Trophoblast cell (in vitro differentiated cells and primary cell): ENCODE data around the gene WNT3A.
"Not testable (repeated sequence)": the region's sequence is repeated elsewhere in the genome, so short reads cannot be mapped to it uniquely, and the experiment has no call there.

Source experiments
- DNase-seq, 2 donors: peaks; one replicate each; pipeline ENCODE4 v3.0.0-alpha.2; 2016
- H2AFZ ChIP-seq: 2 replicates; pipeline ENCODE4 v1.6.1; 2013; ENCODE audit warnings: low read length, moderate library complexity, mild to moderate bottlenecking; ENCODE audit not compliant: insufficient read depth, poor library complexity
- H2AK5ac ChIP-seq: 2 replicates; pipeline ENCODE4 v1.6.1; 2013; ENCODE audit warnings: mild to moderate bottlenecking, low read length
- H2BK120ac ChIP-seq: 2 replicates; pipeline ENCODE4 v1.6.1; 2013; ENCODE audit warnings: low read length, mild to moderate bottlenecking, moderate library complexity; ENCODE audit not compliant: insufficient read depth, poor library complexity
- H2BK12ac ChIP-seq: 2 replicates; pipeline ENCODE4 v1.6.1; 2013; ENCODE audit warnings: mild to moderate bottlenecking, low read length, moderate library complexity
- H2BK5ac ChIP-seq: 2 replicates; pipeline ENCODE4 v1.6.1; 2013; ENCODE audit warnings: low read length, low read depth, moderate library complexity, mild to moderate bottlenecking; ENCODE audit not compliant: poor library complexity
- H3K14ac ChIP-seq: 2 replicates; pipeline ENCODE4 v1.6.1; 2013; ENCODE audit warnings: mild to moderate bottlenecking, low read length
- H3K18ac ChIP-seq: 2 replicates; pipeline ENCODE4 v1.6.1; 2013; ENCODE audit warnings: mild to moderate bottlenecking, low read length
- H3K23ac ChIP-seq: 2 replicates; pipeline ENCODE4 v1.6.1; 2013; ENCODE audit warnings: low read length
- H3K27ac ChIP-seq: 2 replicates; pipeline ENCODE4 v1.5.1; 2013; ENCODE audit warnings: low read depth, mild to moderate bottlenecking, inconsistent platforms, low read length, moderate library complexity
- H3K27me3 ChIP-seq: 2 replicates; pipeline ENCODE4 v1.6.1; 2013; ENCODE audit warnings: inconsistent platforms, mild to moderate bottlenecking, low read length, moderate library complexity; ENCODE audit not compliant: insufficient read depth
- H3K36me3 ChIP-seq, 2 experiments: 1 replicate in 1 of 2; 2 replicates in 1 of 2; pipeline ENCODE4 v1.6.1; 2013; ENCODE audit warnings: low read length in 2 of 2, mild to moderate bottlenecking in 2 of 2, moderate library complexity in 1 of 2; ENCODE audit not compliant: insufficient read depth in 2 of 2, control insufficient read depth in 1 of 2
- H3K4ac ChIP-seq: 2 replicates; pipeline ENCODE4 v1.6.1; 2013; ENCODE audit warnings: low read depth, mild to moderate bottlenecking, low read length, moderate library complexity
- H3K4me1 ChIP-seq, 2 experiments: 1 replicate in 1 of 2; 2 replicates in 1 of 2; pipeline ENCODE4 v1.6.1; 2013; ENCODE audit warnings: low read length in 2 of 2, mild to moderate bottlenecking in 2 of 2, moderate library complexity in 1 of 2; ENCODE audit not compliant: insufficient read depth in 2 of 2, control insufficient read depth in 1 of 2
- H3K4me2 ChIP-seq: 2 replicates; pipeline ENCODE4 v1.6.1; 2013; ENCODE audit warnings: inconsistent platforms, mild to moderate bottlenecking, low read length, moderate library complexity
- H3K4me3 ChIP-seq: 2 replicates; pipeline ENCODE4 v1.5.1; 2013; ENCODE audit warnings: mild to moderate bottlenecking, low read depth, low read length, inconsistent platforms
- H3K79me1 ChIP-seq: one replicate; pipeline ENCODE4 v1.6.1; 2013; ENCODE audit warnings: low read length
- H3K79me2 ChIP-seq: 2 replicates; pipeline ENCODE4 v1.6.1; 2013; ENCODE audit warnings: low read length, mild to moderate bottlenecking; ENCODE audit not compliant: control insufficient read depth, insufficient read depth, poor library complexity
- H3K9ac ChIP-seq: 2 replicates; pipeline ENCODE4 v1.6.1; 2013; ENCODE audit warnings: mild to moderate bottlenecking, low read length
- H3K9me3 ChIP-seq: 2 replicates; pipeline ENCODE4 v1.6.1; 2013; ENCODE audit warnings: low read depth, mild to moderate bottlenecking, control low read depth, inconsistent platforms, low read length; ENCODE audit not compliant: insufficient read depth
- H4K12ac ChIP-seq: 2 replicates; pipeline ENCODE4 v1.6.1; 2013; ENCODE audit warnings: low read depth, mild to moderate bottlenecking, low read length, moderate library complexity
- H4K8ac ChIP-seq: 2 replicates; pipeline ENCODE4 v1.6.1; 2013; ENCODE audit warnings: low read depth, mild to moderate bottlenecking, low read length, moderate library complexity
- H4K91ac ChIP-seq: one replicate; pipeline ENCODE4 v1.6.1; 2013; ENCODE audit warnings: low read depth, mild to moderate bottlenecking, low read length, moderate library complexity
- WGBS: extraction: QIAGEN DNeasy Blood & Tissue Kit; methylation state at CpG from one replicate; pipeline ENCODE4 v1.1.7; 2013; ENCODE audit warnings: missing lambda C conversion rate; ENCODE audit not compliant: insufficient read length, insufficient coverage; ENCODE audit errors: extremely low coverage; 5-methylcytosine and 5-hydroxymethylcytosine counted together

Gene WNT3A

DNA sequence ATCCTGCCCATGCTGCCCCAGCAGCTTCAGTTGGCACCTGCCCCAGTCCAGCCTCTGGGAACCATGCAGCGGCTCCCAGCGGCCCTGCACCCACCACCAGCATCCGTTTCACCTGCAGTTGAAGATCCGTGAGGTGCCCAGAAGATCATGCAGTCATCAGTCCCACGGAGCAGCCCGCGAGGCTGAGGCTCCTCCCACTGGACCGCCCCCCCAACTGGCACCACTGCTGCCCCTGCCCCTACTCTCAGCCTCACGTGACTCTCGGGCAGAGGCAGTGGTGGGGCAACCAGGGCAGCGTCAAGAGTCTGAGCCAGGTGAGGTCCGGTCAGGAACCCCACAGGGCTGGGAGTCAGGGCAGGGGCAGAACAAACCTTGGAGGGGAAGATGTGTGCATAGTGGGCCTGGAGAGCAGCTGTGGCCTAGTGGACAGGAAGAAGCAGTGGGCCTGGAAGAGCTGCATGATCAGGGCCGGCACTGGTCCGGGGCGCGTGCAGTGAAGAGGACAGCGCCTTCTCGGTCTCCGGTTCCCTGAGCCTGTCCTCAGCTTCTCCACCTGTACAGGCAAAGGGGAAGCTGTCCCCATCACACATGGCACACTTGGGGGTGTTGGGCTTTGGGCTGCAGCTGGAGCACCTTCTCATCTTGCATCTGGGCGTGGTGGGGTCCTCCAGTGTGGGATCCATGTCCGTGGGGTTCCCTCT, 31.1 kb upstream of the WNT3A start:
- not testable (repeated sequence) for H3K4ac ChIP-seq, H4K12ac ChIP-seq, H3K4me2 ChIP-seq, H2BK5ac ChIP-seq, H4K91ac ChIP-seq, H2BK12ac ChIP-seq, H2AK5ac ChIP-seq, H3K23ac ChIP-seq, H3K4me1 ChIP-seq, H3K18ac ChIP-seq, H3K79me1 ChIP-seq, H3K27me3 ChIP-seq, H3K9me3 ChIP-seq, H3K36me3 ChIP-seq, DNase-seq, H3K9ac ChIP-seq, H3K27ac ChIP-seq, H2BK120ac ChIP-seq, H3K4me3 ChIP-seq, H2AFZ ChIP-seq, H4K8ac ChIP-seq, H3K14ac ChIP-seq, H3K79me2 ChIP-seq
- WGBS = no CpG with 5 or more reads among the region's 21 CpGs

DNA sequence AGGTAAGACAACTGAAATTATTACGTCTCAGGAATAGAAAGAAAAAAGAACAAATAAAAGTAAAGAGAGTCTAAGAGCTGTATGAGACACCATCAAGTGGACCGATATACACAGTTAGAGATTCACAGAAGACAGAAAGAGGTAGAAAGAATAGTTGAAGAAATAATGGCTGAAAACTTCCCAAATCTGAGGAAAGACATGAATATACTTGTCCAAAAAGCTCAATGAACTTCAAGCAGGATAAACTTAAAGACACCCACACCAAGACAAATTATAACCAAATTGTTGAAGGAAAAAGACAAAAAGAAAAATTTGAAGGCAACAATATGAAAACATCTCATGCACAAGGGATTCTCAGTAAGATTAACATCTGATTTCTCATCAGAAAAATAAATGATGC, 19.6 kb upstream of the WNT3A start:
- no peaks in the 10 kb centered on the region for H3K4me1 ChIP-seq
- H4K91ac ChIP-seq = no peak overlapping the region

DNA sequence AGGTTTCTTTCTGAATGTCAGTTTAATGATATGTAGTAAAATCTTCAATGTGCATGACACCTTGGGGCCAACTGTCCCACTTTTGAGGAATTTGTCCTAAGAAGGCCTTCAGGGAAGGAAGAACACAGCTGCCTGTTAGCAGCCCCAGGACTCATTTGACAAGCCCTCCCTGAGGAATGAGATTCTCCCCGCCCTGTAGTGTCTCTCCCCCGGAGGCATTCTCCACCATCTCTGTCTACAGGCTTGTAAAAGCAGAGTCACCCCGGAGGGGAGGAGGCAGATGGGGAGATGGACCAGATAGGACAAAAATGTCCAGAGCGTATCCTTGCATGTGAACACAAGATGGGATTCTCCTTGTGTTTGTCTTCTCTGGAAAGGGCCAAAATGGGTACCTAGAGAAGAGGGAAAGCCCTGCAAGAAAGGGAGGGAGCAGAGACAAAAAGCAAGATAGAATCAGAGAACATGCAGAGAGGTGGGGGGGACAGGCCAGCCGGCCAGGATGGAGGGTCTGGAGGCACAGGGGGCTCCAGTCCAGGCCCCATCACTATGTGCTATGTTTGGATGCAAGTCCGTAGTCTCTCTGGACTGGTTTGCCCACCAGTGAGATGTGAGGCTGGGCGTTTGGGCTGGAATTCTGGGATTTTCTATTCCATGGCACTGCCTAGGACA, 12.0 kb upstream of the WNT3A start:
- Histone ChIP-seq H4K12ac (no peak overlapping the region), H3K14ac (no peak overlapping the region), H2AK5ac (no peak overlapping the region), H3K27ac (no peak overlapping the region), H3K4me3 (no peak overlapping the region), H2BK5ac (no peak overlapping the region), H2BK12ac (no peak overlapping the region), H3K9ac (no peak overlapping the region), H3K36me3 (no peaks in the 10 kb centered on the region), H3K4me1 (no peaks in the 10 kb centered on the region), H3K79me2 (no peaks in the 10 kb centered on the region), H3K4me2 (peak overlapping the region; percentile 1), H3K4ac (no peak overlapping the region), H2BK120ac (no peak overlapping the region), H4K91ac (no peak overlapping the region), H3K23ac (no peak overlapping the region), H4K8ac (no peak overlapping the region), H3K79me1 (no peaks in the 10 kb centered on the region), H3K9me3 (peaks cover 11% of the 10 kb centered on the region), H3K27me3 (no peaks in the 10 kb centered on the region), H3K18ac (no peak overlapping the region), H2AFZ (no peak overlapping the region)
- WGBS = no CpG with 5 or more reads among the region's 7 CpGs
- DNase-seq = peak; percentile 94 to 97

More for the DNA sequence above, 19.6 kb upstream of the WNT3A start:
- H2AK5ac ChIP-seq = no peak overlapping the region
- H2BK5ac ChIP-seq = no peak overlapping the region
- WGBS = no CpG with 5 or more reads among the region's 2 CpGs
- no peaks in the 10 kb centered on the region for H3K36me3 ChIP-seq
- no peak overlapping the region for H4K8ac ChIP-seq
- no peak overlapping the region for H3K18ac ChIP-seq
- no peak overlapping the region for H3K4ac ChIP-seq
- H3K4me3 ChIP-seq = no peak overlapping the region
- no peak overlapping the region for H2BK120ac ChIP-seq
- no peaks in the 10 kb centered on the region for H3K27me3 ChIP-seq
- DNase-seq = no peak
- H2BK12ac ChIP-seq = no peak overlapping the region
- H3K79me2 ChIP-seq = no peaks in the 10 kb centered on the region
- peaks cover 2% of the 10 kb centered on the region for H3K9me3 ChIP-seq
- no peak overlapping the region for H3K14ac ChIP-seq
- H3K79me1 ChIP-seq = no peaks in the 10 kb centered on the region
- no peak overlapping the region for H4K12ac ChIP-seq
- no peak overlapping the region for H3K9ac ChIP-seq
- no peak overlapping the region for H3K23ac ChIP-seq
- no peak overlapping the region for H2AFZ ChIP-seq
- H3K4me2 ChIP-seq = no peak overlapping the region
- no peak overlapping the region for H3K27ac ChIP-seq

DNA sequence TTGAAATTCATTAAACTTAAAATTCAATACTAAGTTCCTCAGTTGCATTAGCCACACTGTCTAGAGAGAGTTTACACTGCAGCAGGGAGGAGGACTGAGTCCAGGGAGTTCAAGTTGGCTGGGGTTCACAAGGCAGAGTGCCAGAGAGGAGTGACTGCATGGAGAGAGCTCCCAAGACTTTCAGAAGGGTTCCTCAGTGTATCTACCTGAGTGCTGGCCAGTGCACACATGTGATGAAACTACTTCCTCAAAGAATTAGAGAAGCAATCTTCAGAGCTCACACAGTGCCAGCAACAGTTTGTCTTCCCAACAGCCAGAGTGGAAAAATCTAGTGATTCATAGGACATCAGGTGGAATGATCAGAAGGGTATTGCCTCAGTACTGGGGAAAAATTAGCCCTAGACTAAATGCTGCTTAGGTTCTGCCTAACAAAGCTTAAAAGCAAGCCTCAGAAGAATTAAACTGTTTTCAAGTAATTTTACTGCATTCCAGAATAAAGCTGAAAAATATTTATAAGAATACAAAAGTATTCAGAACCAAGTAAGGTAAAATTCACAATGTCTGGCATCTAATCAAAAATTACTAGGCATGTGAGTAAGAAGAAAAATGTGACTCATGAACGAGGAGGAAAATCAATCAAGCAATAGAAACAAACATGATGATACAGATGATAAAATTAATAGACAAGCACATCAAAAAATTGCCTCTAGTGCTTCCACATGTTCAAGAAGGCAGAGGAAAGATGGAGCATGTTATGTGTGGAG, 10.4 kb upstream of the WNT3A start:
- H3K4ac ChIP-seq = no peak overlapping the region
- no peak for DNase-seq
- no CpG with 5 or more reads among the region's 1 CpG for WGBS

More for the DNA sequence above, 10.4 kb upstream of the WNT3A start:
- no peak overlapping the region for H2BK5ac ChIP-seq
- no peak overlapping the region for H2AK5ac ChIP-seq
- H3K36me3 ChIP-seq = no peaks in the 10 kb centered on the region
- H3K18ac ChIP-seq = no peak overlapping the region
- no peak overlapping the region for H4K8ac ChIP-seq
- no peak overlapping the region for H3K4me2 ChIP-seq
- no peak overlapping the region for H2AFZ ChIP-seq
- no peak overlapping the region for H4K91ac ChIP-seq
- no peak overlapping the region for H3K14ac ChIP-seq
- H3K27me3 ChIP-seq = no peaks in the 10 kb centered on the region
- no peaks in the 10 kb centered on the region for H3K79me1 ChIP-seq
- H3K23ac ChIP-seq = no peak overlapping the region
- no peak overlapping the region for H3K27ac ChIP-seq
- H3K79me2 ChIP-seq = no peaks in the 10 kb centered on the region
- H3K9me3 ChIP-seq = peaks cover 11% of the 10 kb centered on the region
- no peaks in the 10 kb centered on the region for H3K4me1 ChIP-seq
- H2BK120ac ChIP-seq = no peak overlapping the region
- no peak overlapping the region for H3K9ac ChIP-seq
- no peak overlapping the region for H3K4me3 ChIP-seq
- H2BK12ac ChIP-seq = no peak overlapping the region
- H4K12ac ChIP-seq = no peak overlapping the region
